Aorta (tissue), 5 donors: ENCODE measurements around the gene ANO8. TPM values are rescaled to one million over a fixed set of nuclear protein-coding genes. Genes with fewer than 3 reads are reported as not detected.

ENCODE experiments used
- ATAC-seq: fragments of 200-7000 bp; cut with Tn5 transposase; one replicate; pipeline ENCODE4 v1.9.1; 2022; ENCODE audit warnings: moderate library complexity; ENCODE audit not compliant: low FRiP score
- DNase-seq, 2 donors: peaks; one replicate each; pipeline ENCODE4 v3.0.0-alpha.2; 2020
- H3K27ac ChIP-seq, 2 donors: one replicate each; pipeline ENCODE4 v1.5.1; 2013; ENCODE audit warnings: low read length in 2 of 2, mild to moderate bottlenecking in 2 of 2, moderate library complexity in 2 of 2, control low read depth in 1 of 2, inconsistent platforms in 1 of 2, low read depth in 1 of 2
- H3K27me3 ChIP-seq, 2 donors: one replicate each; pipeline ENCODE4 v1.6.1; 2013; ENCODE audit warnings: control low read depth in 1 of 2, low read length in 1 of 2, mild to moderate bottlenecking in 1 of 2, moderate library complexity in 1 of 2; ENCODE audit not compliant: insufficient read depth in 2 of 2, control insufficient read depth in 1 of 2
- H3K36me3 ChIP-seq, 2 donors: one replicate each; pipeline ENCODE4 v1.6.1; 2013; ENCODE audit warnings: control low read depth in 1 of 2, low read length in 1 of 2, mild to moderate bottlenecking in 1 of 2; ENCODE audit not compliant: insufficient read depth in 2 of 2, control insufficient read depth in 1 of 2
- H3K4me1 ChIP-seq, 2 donors: one replicate each; pipeline ENCODE4 v1.6.1; 2013; ENCODE audit warnings: low read length in 2 of 2, control low read depth in 1 of 2, mild to moderate bottlenecking in 1 of 2, moderate library complexity in 1 of 2; ENCODE audit not compliant: insufficient read depth in 2 of 2, control insufficient read depth in 1 of 2
- H3K4me3 ChIP-seq, 2 donors: one replicate each; pipeline ENCODE4 v1.5.1; 2013; ENCODE audit warnings: low read length in 2 of 2, control low read depth in 1 of 2, mild to moderate bottlenecking in 1 of 2
- H3K9me3 ChIP-seq: one replicate; pipeline ENCODE4 v1.6.1; 2013; ENCODE audit warnings: mild to moderate bottlenecking, low read length; ENCODE audit not compliant: control insufficient read depth
- WGBS, 2 donors: extraction: QIAGEN DNeasy Blood & Tissue Kit; methylation state at CpG; one replicate each; pipeline ENCODE4 v1.1.7; 2013; 5-methylcytosine and 5-hydroxymethylcytosine counted together
- intact Hi-C, 2 donors: fragments of 100-400 bp; cut with DNase I; formaldehyde crosslinking; loops; one replicate each; pipeline versions ENCODE4 v1.14.2 to v1.15.0; 2022
- polyA plus RNA-seq, 2 donors: library from polyadenylated mRNA; stranded (reverse); fragments of 200-250 nt; gene quantifications; one replicate each; pipeline ENCODE4 v1.2.3, GENCODE V29; 2013
- total RNA-seq, 2 donors: library from RNA; stranded (reverse); fragmentation: NEBNext Ultra II Directional; extraction: Animal tissue kit (Norgen Biotek cat#: 25700); gene quantifications; one replicate each; pipeline ENCODE4 v1.2.1, GENCODE V29; 2021
- donor health status: healthy with polysubstance abuse.
- donor health status: Bipolar disorder and iron deficiency.
- donor health status: DM: no; HTN: no; CAD: no.
- donor health status: DM: no; HTN: no; CAD: no.
- donor health status: DM: yes; HTN: yes; CAD: no.

The ANO8 gene
- total and polyA plus RNA-seq, 4 donors: 1.3 to 19.4 (median 14.2) TPM

DNA sequence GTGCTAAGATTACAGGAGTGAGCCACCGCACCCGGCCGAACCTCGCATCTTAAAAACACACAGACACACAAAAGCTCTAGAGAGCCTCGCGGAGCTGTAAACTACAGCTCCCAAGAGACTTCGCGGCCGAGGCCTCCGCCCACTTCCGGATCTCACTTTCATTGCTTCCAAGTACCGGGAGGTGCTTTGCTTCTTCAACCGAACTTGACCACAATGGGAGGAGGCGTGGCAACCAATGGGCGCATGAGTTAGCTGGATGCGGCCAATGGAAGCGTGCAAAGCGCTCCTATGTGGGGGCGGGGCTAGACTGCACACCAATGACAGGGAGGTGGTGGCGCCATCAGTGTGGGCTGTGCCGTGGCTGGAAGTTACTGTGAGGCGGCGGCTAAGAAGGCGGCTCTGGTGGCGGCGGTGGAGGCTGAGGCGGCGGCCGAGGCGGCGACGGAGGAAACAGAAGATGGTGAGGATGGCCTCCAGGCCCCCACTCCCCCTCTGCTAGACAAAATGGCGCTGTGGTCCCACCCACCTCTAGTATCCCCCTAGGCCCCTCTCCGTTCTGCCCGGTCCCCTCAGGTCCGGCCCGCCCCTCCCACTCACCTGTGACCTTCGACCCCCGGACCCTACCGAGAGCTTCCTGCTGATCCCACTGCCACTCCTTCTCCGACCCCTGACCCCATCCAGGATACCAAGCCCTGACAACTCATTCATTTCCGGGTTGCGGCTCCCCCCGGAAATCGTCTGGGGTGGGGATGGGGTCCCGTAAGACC lies 25.3 kb downstream of the ANO8 start, which contains the start of gene DDA1:
Gene DDA1, plus strand, starts transcription at position 366 of the 767 bp plus-strand sequence. Its CDS starts 92 bp downstream, at position 458.
- WGBS, 2 donors: 0 to 1% methylated on average over 44 to 46 of the region's 46 CpGs

GRCh38 chr19:17307876-17308377 lies 26.7 kb downstream of the ANO8 start:
- intact Hi-C loops: no loop called here
- no peaks in the 10 kb centered on the region for H3K4me1 ChIP-seq
- no peaks in the 10 kb centered on the region for H3K9me3 ChIP-seq
- ATAC-seq (no peak), DNase-seq (no peak)
- 86 to 87% methylated on average over 8 of the region's 8 CpGs for WGBS, 2 donors
- H3K27me3 ChIP-seq: no peaks in the 10 kb centered on the region
- H3K36me3 ChIP-seq: no peaks in the 10 kb centered on the region
- H3K27ac ChIP-seq: no peak overlapping the region
- no peak overlapping the region for H3K4me3 ChIP-seq

More for the DNA sequence above, 25.3 kb downstream of the ANO8 start, which contains the start of gene DDA1:
- DNase-seq (peak; percentile 99 to 100), ATAC-seq (peak; percentile 94)
- Histone ChIP-seq H3K9me3 (no peaks in the 10 kb centered on the region), H3K4me3 (peak within 1 kb of the TSS; percentile 62 to 76), H3K36me3 (peaks cover 0 to 1% of the 10 kb centered on the region in 2 donors), H3K4me1 (no peaks in the 10 kb centered on the region), H3K27ac (peak within 1 kb of the TSS in 1 of 2 donors; percentile 4), H3K27me3 (no peaks in the 10 kb centered on the region)
- intact Hi-C loops: no loop called here

- peak; percentile 61 to 82 for DNase-seq
- no peak for ATAC-seq
- Histone ChIP-seq H3K9me3 (no peaks in the 10 kb centered on the region), H3K4me1 (no peaks in the 10 kb centered on the region), H3K27ac (peak overlapping the region in 1 of 2 donors; percentile 68), H3K4me3 (peak overlapping the region; percentile 20 to 53), H3K36me3 (no peaks in the 10 kb centered on the region), H3K27me3 (no peaks in the 10 kb centered on the region)
- intact Hi-C loops: no loop called here
- 5 to 6% methylated on average over 28 of the region's 28 CpGs for WGBS, 2 donors
Observed at GRCh38 chr19:17306285-17306714, 28.4 kb downstream of the ANO8 start.

DNA sequence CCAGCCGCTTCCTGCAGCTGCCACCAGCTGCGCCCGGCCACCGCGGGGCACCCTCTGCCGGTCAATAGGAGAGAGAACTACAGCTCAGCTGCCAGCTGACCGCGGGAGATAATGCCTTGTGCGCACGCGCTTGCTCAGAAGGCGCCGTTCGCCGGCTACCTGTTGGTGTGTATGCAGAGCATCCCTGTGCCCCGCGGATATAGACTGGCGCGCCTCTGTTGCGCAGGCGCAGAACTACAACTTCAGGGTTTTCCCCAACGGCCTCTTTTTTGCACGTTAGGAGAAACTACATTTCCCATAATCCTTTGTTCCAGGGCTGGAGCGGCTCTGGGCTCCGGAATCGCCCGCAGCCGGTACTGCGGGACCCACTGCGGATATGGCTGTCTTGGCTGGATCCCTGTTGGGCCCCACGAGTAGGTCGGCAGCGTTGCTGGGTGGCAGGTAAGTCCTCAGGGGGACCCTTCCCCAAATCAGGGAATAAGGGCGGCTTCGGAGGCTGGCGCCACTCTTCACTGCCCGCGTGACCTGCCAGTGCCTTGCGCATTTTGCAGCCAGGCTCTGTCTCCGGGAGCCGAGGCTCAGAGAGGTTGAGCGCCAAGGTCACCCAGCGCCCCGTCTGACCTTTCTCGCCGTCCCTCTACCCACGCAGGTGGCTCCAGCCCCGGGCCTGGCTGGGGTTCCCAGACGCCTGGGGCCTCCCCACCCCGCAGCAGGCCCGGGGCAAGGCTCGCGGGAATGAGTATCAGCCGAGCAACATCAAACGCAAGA lies 29.0 kb downstream of the ANO8 start, which contains the start of gene MRPL34:
Gene MRPL34, plus strand, starts transcription at position 356 of the 768 bp plus-strand sequence. Its CDS starts 21 bp downstream, at position 377.
- no peaks in the 10 kb centered on the region for H3K4me1 ChIP-seq
- intact Hi-C loops: loop anchor here in 1 of 2 donors (2.0 kb wide), 1 partner anchor 31 kb away; the partner anchor contains the start of gene GTPBP3
- ATAC-seq (peak; percentile 80), DNase-seq (peak; percentile 97 to 98)
- no peaks in the 10 kb centered on the region for H3K9me3 ChIP-seq
- no peaks in the 10 kb centered on the region for H3K27me3 ChIP-seq
- H3K4me3 ChIP-seq: peak within 1 kb of the TSS; percentile 20 to 53
- no peaks in the 10 kb centered on the region for H3K36me3 ChIP-seq
- peak within 1 kb of the TSS in 1 of 2 donors; percentile 68 for H3K27ac ChIP-seq
- WGBS, 2 donors: 0% methylated on average over 55 of the region's 55 CpGs

- intact Hi-C loops: loop anchor here in 1 of 2 donors (2.0 kb wide), 1 partner anchor 32 kb away; the partner anchor contains the start of gene GTPBP3
- ATAC-seq: no peak
- Histone ChIP-seq H3K27ac (peak overlapping the region in 1 of 2 donors; percentile 27), H3K9me3 (no peaks in the 10 kb centered on the region), H3K36me3 (no peaks in the 10 kb centered on the region), H3K4me1 (no peaks in the 10 kb centered on the region), H3K4me3 (no peak overlapping the region), H3K27me3 (no peaks in the 10 kb centered on the region)
- WGBS, 2 donors: 5% methylated on average over 7 of the region's 7 CpGs
- no peak for DNase-seq
Observed at GRCh38 chr19:17305216-17305516, 29.5 kb downstream of the ANO8 start.

DNA sequence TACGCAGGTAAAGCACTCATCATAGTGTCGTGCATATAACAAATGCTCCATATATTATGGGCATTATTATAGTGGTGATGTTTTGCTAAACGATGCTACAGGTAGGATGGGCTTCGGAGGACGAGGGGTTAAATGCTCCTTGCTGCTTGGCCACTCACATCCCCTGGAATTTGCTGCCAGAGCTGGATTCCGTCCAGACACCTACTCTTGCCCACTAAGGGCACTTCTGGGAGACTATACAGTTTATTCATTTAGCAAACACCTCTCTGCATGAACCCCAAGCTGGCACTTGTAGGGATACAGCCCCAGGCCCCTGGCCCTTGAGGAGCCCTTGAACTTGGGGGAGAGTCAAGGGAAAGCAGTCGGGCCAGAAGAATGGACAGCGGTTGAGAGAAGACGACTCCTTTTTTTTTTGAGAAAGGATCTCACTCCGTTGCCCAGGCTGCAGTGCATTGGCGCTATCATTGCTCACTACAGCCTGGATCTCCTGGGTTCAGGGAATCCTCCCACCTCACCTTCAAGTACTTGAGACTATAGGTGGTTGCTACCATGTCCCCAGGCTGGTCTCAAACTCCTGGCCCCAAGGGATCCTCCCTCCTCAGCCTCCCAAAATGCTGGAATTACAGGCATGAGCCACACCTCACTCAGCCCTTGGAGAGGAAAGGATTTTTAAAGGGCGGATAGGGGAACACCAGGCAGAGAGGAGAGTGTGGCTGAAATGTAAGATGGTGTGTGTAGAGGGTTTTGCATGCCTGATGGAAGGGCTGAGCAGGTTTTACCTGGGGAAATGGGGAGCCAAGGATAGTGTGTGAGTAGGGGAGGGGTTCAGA lies 30.1 kb downstream of the ANO8 start:
- intact Hi-C loops: loop anchor here in 1 of 2 donors (2.0 to 5.0 kb wide), 2 partner anchors 32 to 88 kb away; partner anchors contain the start of genes CCDC194 and GTPBP3
- H3K36me3 ChIP-seq: no peaks in the 10 kb centered on the region
- DNase-seq: peak in 1 of 2 donors; percentile 43
- H3K27me3 ChIP-seq: no peaks in the 10 kb centered on the region
- H3K4me3 ChIP-seq: no peak overlapping the region
- no peaks in the 10 kb centered on the region for H3K9me3 ChIP-seq
- WGBS, 2 donors: 46% methylated on average over 12 of the region's 12 CpGs
- H3K4me1 ChIP-seq: no peaks in the 10 kb centered on the region
- no peak for ATAC-seq
- H3K27ac ChIP-seq: peak overlapping the region in 1 of 2 donors; percentile 13

DNA sequence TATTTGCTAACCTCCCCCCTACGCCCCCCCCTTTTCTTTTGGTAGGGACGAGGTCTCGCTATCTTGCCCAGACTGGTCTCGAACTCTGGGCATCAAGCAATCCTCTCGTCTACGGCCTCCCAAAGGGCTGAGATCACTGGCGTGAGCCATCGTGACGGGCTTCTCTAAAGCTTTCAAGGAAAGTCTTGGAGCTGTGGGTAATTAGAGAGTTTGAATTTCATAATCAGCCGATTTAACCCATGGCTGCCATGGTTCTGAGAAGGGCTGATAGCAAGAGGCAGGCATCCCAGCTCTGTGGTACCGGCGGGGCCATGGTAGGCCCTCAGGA lies 30.8 kb downstream of the ANO8 start:
- H3K9me3 ChIP-seq: no peaks in the 10 kb centered on the region
- no peak overlapping the region for H3K4me3 ChIP-seq
- H3K27me3 ChIP-seq: no peaks in the 10 kb centered on the region
- ATAC-seq (no peak), DNase-seq (no peak)
- WGBS, 2 donors: 51 to 58% methylated on average over 12 of the region's 12 CpGs
- H3K27ac ChIP-seq: no peak overlapping the region
- H3K36me3 ChIP-seq: no peaks in the 10 kb centered on the region
- intact Hi-C loops: loop anchor here in 1 of 2 donors (2.0 to 5.0 kb wide), 2 partner anchors 33 to 88 kb away; partner anchors contain the start of genes CCDC194 and GTPBP3
- H3K4me1 ChIP-seq: no peaks in the 10 kb centered on the region
